SK-N-SH treated with all-trans-retinoic acid at 6 μM for 48 hours (cell line): ENCODE measurements around the gene PTPN6.

Experiments
- ATAC-seq: fragments of 200-7000 bp; cut with Tn5 transposase; 3 replicates; pipeline ENCODE4 v1.9.1; 2020; ENCODE audit warnings: mild to moderate bottlenecking, moderate library complexity
- ARNTL ChIP-seq: fragments of 450-650 bp; formaldehyde crosslinking; IDR thresholded peaks from 2 replicates; pipeline ENCODE4 v1.5.0; 2020; ENCODE audit warnings: low read depth, mild to moderate bottlenecking, moderate library complexity, borderline replicate concordance
- BACH2 ChIP-seq: fragments of 250-450 bp; sonication (Bioruptor Pico); IDR thresholded peaks from 2 replicates; pipeline ENCODE4 v1.9.0; 2021; ENCODE audit warnings: mild to moderate bottlenecking, borderline replicate concordance
- CREB5 ChIP-seq: fragments of 250-450 bp; sonication (Bioruptor Pico); IDR thresholded peaks from 2 replicates; pipeline ENCODE4 v1.5.1; 2020; ENCODE audit warnings: low read depth, mild to moderate bottlenecking, moderate library complexity
- CSDC2 ChIP-seq: fragments of 250-450 bp; sonication (Bioruptor Pico); IDR thresholded peaks from 2 replicates; pipeline ENCODE4 v1.5.0; 2020; ENCODE audit warnings: mild to moderate bottlenecking, moderate library complexity
- CSRNP3 ChIP-seq: fragments of 250-450 bp; sonication (Bioruptor Pico); IDR thresholded peaks from 2 replicates; pipeline ENCODE4 v1.5.1; 2021; ENCODE audit warnings: mild to moderate bottlenecking, moderate library complexity
- ESRRG ChIP-seq: fragments of 250-450 bp; sonication (Bioruptor Pico); IDR thresholded peaks from 2 replicates; pipeline ENCODE4 v1.6.1; 2021; ENCODE audit warnings: mild to moderate bottlenecking
- GLIS3 ChIP-seq: fragments of 250-450 bp; sonication (Bioruptor Pico); IDR thresholded peaks from 2 replicates; pipeline ENCODE4 v1.5.0; 2020; ENCODE audit warnings: mild to moderate bottlenecking, moderate library complexity
- ISL1 ChIP-seq: fragments of 250-450 bp; sonication (Bioruptor Pico); IDR thresholded peaks from 2 replicates; pipeline ENCODE4 v2.1.2; 2022; ENCODE audit warnings: mild to moderate bottlenecking, moderate library complexity
- OSR1 ChIP-seq: fragments of 250-450 bp; sonication (Bioruptor Pico); IDR thresholded peaks from 2 replicates; pipeline ENCODE4 v1.8.0; 2022; ENCODE audit warnings: moderate library complexity, mild to moderate bottlenecking, inconsistent platforms
- PPARA ChIP-seq: fragments of 250-450 bp; sonication (Bioruptor Pico); IDR thresholded peaks from 2 replicates; pipeline ENCODE4 v1.5.0; 2020; ENCODE audit warnings: mild to moderate bottlenecking, borderline replicate concordance
- RARB ChIP-seq: fragments of 250-450 bp; sonication (Bioruptor Pico); IDR thresholded peaks from 2 replicates; pipeline ENCODE4 v1.8.0; 2021; ENCODE audit warnings: mild to moderate bottlenecking, moderate library complexity
- TCF4 ChIP-seq: fragments of 250-450 bp; sonication (Bioruptor Pico); IDR thresholded peaks from 2 replicates; pipeline ENCODE4 v1.8.0; 2021; ENCODE audit warnings: mild to moderate bottlenecking, moderate library complexity, borderline replicate concordance
- TOX ChIP-seq: fragments of 250-450 bp; sonication (Bioruptor Pico); IDR thresholded peaks from 2 replicates; pipeline ENCODE4 v1.8.0; 2021; ENCODE audit warnings: mild to moderate bottlenecking, moderate library complexity, borderline replicate concordance
- ZC3H10 ChIP-seq: fragments of 250-450 bp; sonication (Bioruptor Pico); IDR thresholded peaks from 2 replicates; pipeline ENCODE4 v1.5.1; 2021; ENCODE audit warnings: mild to moderate bottlenecking, moderate library complexity
- ZFP3 ChIP-seq: fragments of 250-450 bp; sonication (Bioruptor Pico); IDR thresholded peaks from 2 replicates; pipeline ENCODE4 v1.5.0; 2020; ENCODE audit warnings: mild to moderate bottlenecking, moderate library complexity
- ZFP30 ChIP-seq: fragments of 450-650 bp; formaldehyde crosslinking; IDR thresholded peaks from 2 replicates; pipeline ENCODE4 v1.5.0; 2022; ENCODE audit warnings: mild to moderate bottlenecking, moderate library complexity
- ZNF565 ChIP-seq: fragments of 450-650 bp; formaldehyde crosslinking; conservative IDR thresholded peaks from 2 replicates; pipeline ENCODE4 v1.5.0; 2020; ENCODE audit warnings: low read depth, mild to moderate bottlenecking, moderate library complexity
- ZNF8 ChIP-seq: fragments of 450-650 bp; formaldehyde crosslinking; IDR thresholded peaks from 2 replicates; pipeline ENCODE4 v1.5.0; 2020; ENCODE audit warnings: mild to moderate bottlenecking, moderate library complexity
- TF ChIP-seq, protein P1 (sequence below): fragments of 250-450 bp; sonication (Bioruptor Pico); IDR thresholded peaks from 2 replicates; pipeline ENCODE4 v1.8.0; 2021; ENCODE audit warnings: low read depth, mild to moderate bottlenecking, moderate library complexity, borderline replicate concordance
- TF ChIP-seq, protein P2 (sequence below): fragments of 250-450 bp; sonication (Bioruptor Pico); IDR thresholded peaks from 2 replicates; pipeline ENCODE4 v1.8.0; 2020; ENCODE audit warnings: mild to moderate bottlenecking, moderate library complexity, borderline replicate concordance

PTPN6 gene

GRCh38 chr12:6980740-6981139, 29.6 kb downstream of the PTPN6 start:
- no peak for ATAC-seq
- TF ChIP-seq ZNF565 (CRISPR knock-in tag) (no peak), ZNF8 (CRISPR knock-in tag) (no peak), BACH2 (CRISPR knock-in tag) (no peak), ZFP3 (CRISPR knock-in tag) (no peak), CSDC2 (no peak), TCF4 (CRISPR knock-in tag) (no peak), ZFP30 (no peak), ZC3H10 (CRISPR knock-in tag) (no peak), ISL1 (CRISPR knock-in tag) (no peak), ESRRG (CRISPR knock-in tag) (no peak), GLIS3 (CRISPR knock-in tag) (no peak), ARNTL (no peak), PPARA (CRISPR knock-in tag) (no peak)
- TF ChIP-seq, protein P1, sequence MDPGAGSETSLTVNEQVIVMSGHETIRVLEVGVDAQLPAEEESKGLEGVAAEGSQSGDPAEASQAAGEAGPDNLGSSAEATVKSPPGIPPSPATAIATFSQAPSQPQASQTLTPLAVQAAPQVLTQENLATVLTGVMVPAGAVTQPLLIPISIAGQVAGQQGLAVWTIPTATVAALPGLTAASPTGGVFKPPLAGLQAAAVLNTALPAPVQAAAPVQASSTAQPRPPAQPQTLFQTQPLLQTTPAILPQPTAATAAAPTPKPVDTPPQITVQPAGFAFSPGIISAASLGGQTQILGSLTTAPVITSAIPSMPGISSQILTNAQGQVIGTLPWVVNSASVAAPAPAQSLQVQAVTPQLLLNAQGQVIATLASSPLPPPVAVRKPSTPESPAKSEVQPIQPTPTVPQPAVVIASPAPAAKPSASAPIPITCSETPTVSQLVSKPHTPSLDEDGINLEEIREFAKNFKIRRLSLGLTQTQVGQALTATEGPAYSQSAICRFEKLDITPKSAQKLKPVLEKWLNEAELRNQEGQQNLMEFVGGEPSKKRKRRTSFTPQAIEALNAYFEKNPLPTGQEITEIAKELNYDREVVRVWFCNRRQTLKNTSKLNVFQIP (CRISPR knock-in tag), result no peak

DNA sequence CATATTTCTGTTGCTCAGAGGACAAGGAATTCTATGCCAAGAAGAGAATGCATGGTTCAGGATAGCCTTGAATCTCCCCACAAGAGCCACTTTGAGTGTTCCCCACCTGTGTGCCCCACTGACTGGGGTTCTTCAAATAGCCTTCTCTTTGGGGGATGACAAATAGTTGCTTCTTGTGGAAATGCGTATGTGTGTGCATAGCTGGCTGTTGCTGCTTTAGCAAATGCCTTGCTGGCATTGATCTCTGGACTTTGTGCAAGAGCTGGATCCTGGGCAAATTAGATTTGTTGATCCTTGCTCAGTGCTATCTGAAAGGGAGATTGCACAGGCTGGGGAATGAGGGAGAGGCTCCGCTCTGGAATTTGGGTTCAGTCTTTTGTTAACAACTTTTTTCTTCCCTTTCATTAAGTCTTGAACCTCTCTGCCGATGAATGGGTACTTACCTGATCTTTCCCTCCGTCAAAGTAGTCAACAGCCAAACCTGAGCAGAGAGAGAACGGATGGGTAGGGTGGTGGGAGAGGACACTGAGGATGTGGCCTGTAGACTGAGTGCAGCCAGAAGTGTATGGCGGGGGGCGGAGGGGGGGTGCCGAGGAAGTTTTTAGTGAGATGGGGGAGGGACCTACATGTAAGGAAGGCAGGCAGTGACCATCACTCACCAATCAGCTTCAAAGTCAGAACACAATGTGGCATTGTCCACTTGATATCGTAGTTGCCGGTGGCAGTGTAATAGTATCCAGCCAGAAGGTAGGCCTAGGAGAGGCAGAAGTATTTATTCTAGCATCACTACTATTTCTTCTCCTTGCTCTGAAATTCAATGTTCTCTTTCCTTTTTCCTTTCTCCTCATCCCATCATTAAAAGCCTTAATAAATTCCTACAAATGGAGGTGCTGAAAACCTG, 30.2 kb downstream of the PTPN6 start:
- TF ChIP-seq PPARA (CRISPR knock-in tag), result no peak
- no peak for TF ChIP-seq ZNF8 (CRISPR knock-in tag)
- TF ChIP-seq ZFP30, result no peak
- TF ChIP-seq ZFP3 (CRISPR knock-in tag), result no peak
- TF ChIP-seq ARNTL, result no peak
- TF ChIP-seq BACH2 (CRISPR knock-in tag), result no peak
- no peak for TF ChIP-seq ZC3H10 (CRISPR knock-in tag)
- no peak for TF ChIP-seq CSRNP3 (CRISPR knock-in tag)
- no peak for TF ChIP-seq ISL1 (CRISPR knock-in tag)
- TF ChIP-seq, protein P1 (CRISPR knock-in tag), result no peak
- no peak for TF ChIP-seq OSR1
- TF ChIP-seq, protein P2, sequence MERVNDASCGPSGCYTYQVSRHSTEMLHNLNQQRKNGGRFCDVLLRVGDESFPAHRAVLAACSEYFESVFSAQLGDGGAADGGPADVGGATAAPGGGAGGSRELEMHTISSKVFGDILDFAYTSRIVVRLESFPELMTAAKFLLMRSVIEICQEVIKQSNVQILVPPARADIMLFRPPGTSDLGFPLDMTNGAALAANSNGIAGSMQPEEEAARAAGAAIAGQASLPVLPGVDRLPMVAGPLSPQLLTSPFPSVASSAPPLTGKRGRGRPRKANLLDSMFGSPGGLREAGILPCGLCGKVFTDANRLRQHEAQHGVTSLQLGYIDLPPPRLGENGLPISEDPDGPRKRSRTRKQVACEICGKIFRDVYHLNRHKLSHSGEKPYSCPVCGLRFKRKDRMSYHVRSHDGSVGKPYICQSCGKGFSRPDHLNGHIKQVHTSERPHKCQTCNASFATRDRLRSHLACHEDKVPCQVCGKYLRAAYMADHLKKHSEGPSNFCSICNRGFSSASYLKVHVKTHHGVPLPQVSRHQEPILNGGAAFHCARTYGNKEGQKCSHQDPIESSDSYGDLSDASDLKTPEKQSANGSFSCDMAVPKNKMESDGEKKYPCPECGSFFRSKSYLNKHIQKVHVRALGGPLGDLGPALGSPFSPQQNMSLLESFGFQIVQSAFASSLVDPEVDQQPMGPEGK (CRISPR knock-in tag), result no peak
- no peak for TF ChIP-seq CREB5 (CRISPR knock-in tag)
- TF ChIP-seq TCF4 (CRISPR knock-in tag), result no peak
- TF ChIP-seq, all 23 proteins: peak for 0
- no peak for ATAC-seq

DNA sequence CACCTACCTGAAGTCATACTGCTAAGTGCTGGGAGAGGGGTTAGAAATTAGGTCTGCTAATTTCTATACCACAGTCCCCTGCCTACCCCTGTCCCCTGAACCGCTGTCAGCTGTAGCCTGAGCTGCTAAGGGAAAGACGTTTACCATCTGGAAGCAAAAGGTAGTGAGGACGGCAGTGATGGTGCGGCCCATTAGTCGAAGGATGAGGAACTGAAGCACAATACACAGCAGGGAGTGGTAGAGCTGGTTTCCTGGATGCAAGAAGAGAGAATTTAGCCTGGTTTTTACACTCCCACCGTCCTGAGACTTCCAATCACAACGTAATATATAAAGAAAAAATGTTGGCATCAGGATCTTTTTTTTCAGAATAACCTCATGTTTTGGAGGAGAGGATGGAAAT, 31.4 kb downstream of the PTPN6 start:
- no peak for ATAC-seq
- TF ChIP-seq, protein P2 (CRISPR knock-in tag), result no peak
- TF ChIP-seq TOX (CRISPR knock-in tag), result no peak
- TF ChIP-seq CSRNP3 (CRISPR knock-in tag), result no peak
- TF ChIP-seq TCF4 (CRISPR knock-in tag), result no peak
- no peak for TF ChIP-seq CREB5 (CRISPR knock-in tag)
- TF ChIP-seq ESRRG (CRISPR knock-in tag), result no peak
- TF ChIP-seq RARB (CRISPR knock-in tag), result no peak
- TF ChIP-seq ISL1 (CRISPR knock-in tag), result no peak
- TF ChIP-seq ZFP30, result no peak
